ENCODE results near the gene PCDH9.

The PCDH9 gene

GRCh38 chr13:66518068-66518467 is 712.1 kb downstream of the PCDH9 start:
- DNase-seq (ENCODE audit: low spot score), result no peak
- Histone ChIP-seq H3K4me3 (ENCODE audit: severe bottlenecking) (no peak overlapping the region), H3K27me3 (ENCODE audit: insufficient read depth, poor library complexity, severe bottlenecking) (no peaks in the 10 kb centered on the region), H3K9me3 (ENCODE audit: severe bottlenecking) (no peaks in the 10 kb centered on the region), H3K36me3 (ENCODE audit: low read depth) (no peaks in the 10 kb centered on the region), H3K4me1 (ENCODE audit: insufficient read depth, poor library complexity, severe bottlenecking) (no peaks in the 10 kb centered on the region), H3K27ac (ENCODE audit: poor library complexity, severe bottlenecking) (no peak overlapping the region)
- no peak for TF ChIP-seq CTCF (IDR thresholded peaks at IDR 0.05; ENCODE audit: poor library complexity, severe bottlenecking)
- ATAC-seq (ENCODE audit: low read depth), result no peak

- no peaks in the 10 kb centered on the region for H3K9me3 ChIP-seq (ENCODE audit: severe bottlenecking)
- no peaks in the 10 kb centered on the region for H3K4me1 ChIP-seq (ENCODE audit: insufficient read depth, poor library complexity, severe bottlenecking)
- no peaks in the 10 kb centered on the region for H3K27me3 ChIP-seq (ENCODE audit: insufficient read depth, poor library complexity, severe bottlenecking)
- DNase-seq (ENCODE audit: low spot score) (no peak), ATAC-seq (ENCODE audit: low read depth) (no peak)
- TF ChIP-seq CTCF (IDR thresholded peaks at IDR 0.05; ENCODE audit: poor library complexity, severe bottlenecking), result no peak
- H3K36me3 ChIP-seq (ENCODE audit: low read depth), result no peaks in the 10 kb centered on the region
- H3K4me3 ChIP-seq (ENCODE audit: severe bottlenecking), result no peak overlapping the region
- no peak overlapping the region for H3K27ac ChIP-seq (ENCODE audit: poor library complexity, severe bottlenecking)
Measured at GRCh38 chr13:66513728-66514127, 716.4 kb downstream of the PCDH9 start.

- TF ChIP-seq CTCF (IDR thresholded peaks at IDR 0.05; ENCODE audit: poor library complexity, severe bottlenecking), result no peak
- no peak overlapping the region for H3K4me3 ChIP-seq (ENCODE audit: severe bottlenecking)
- H3K36me3 ChIP-seq (ENCODE audit: low read depth), result no peaks in the 10 kb centered on the region
- no peaks in the 10 kb centered on the region for H3K9me3 ChIP-seq (ENCODE audit: severe bottlenecking)
- DNase-seq (ENCODE audit: low spot score) (no peak), ATAC-seq (ENCODE audit: low read depth) (no peak)
- no peak overlapping the region for H3K27ac ChIP-seq (ENCODE audit: poor library complexity, severe bottlenecking)
- H3K27me3 ChIP-seq (ENCODE audit: insufficient read depth, poor library complexity, severe bottlenecking), result no peaks in the 10 kb centered on the region
- no peaks in the 10 kb centered on the region for H3K4me1 ChIP-seq (ENCODE audit: insufficient read depth, poor library complexity, severe bottlenecking)
Measured at GRCh38 chr13:66509175-66509574, 721.0 kb downstream of the PCDH9 start.

GRCh38 chr13:66508153-66508909 is 721.8 kb downstream of the PCDH9 start:
- no peak overlapping the region for H3K27ac ChIP-seq (ENCODE audit: poor library complexity, severe bottlenecking)
- no peaks in the 10 kb centered on the region for H3K27me3 ChIP-seq (ENCODE audit: insufficient read depth, poor library complexity, severe bottlenecking)
- H3K4me1 ChIP-seq (ENCODE audit: insufficient read depth, poor library complexity, severe bottlenecking), result no peaks in the 10 kb centered on the region
- H3K9me3 ChIP-seq (ENCODE audit: severe bottlenecking), result no peaks in the 10 kb centered on the region
- H3K36me3 ChIP-seq (ENCODE audit: low read depth), result no peaks in the 10 kb centered on the region
- DNase-seq (ENCODE audit: low spot score) (no peak), ATAC-seq (ENCODE audit: low read depth) (no peak)
- no peak for TF ChIP-seq CTCF (IDR thresholded peaks at IDR 0.05; ENCODE audit: poor library complexity, severe bottlenecking)
- H3K4me3 ChIP-seq (ENCODE audit: severe bottlenecking), result no peak overlapping the region

- no peaks in the 10 kb centered on the region for H3K36me3 ChIP-seq (ENCODE audit: low read depth)
- no peak for TF ChIP-seq CTCF (IDR thresholded peaks at IDR 0.05; ENCODE audit: poor library complexity, severe bottlenecking)
- ATAC-seq (ENCODE audit: low read depth), result no peak
- no peak for DNase-seq (ENCODE audit: low spot score)
- no peaks in the 10 kb centered on the region for H3K9me3 ChIP-seq (ENCODE audit: severe bottlenecking)
- no peaks in the 10 kb centered on the region for H3K27me3 ChIP-seq (ENCODE audit: insufficient read depth, poor library complexity, severe bottlenecking)
- no peak overlapping the region for H3K27ac ChIP-seq (ENCODE audit: poor library complexity, severe bottlenecking)
- no peaks in the 10 kb centered on the region for H3K4me1 ChIP-seq (ENCODE audit: insufficient read depth, poor library complexity, severe bottlenecking)
- no peak overlapping the region for H3K4me3 ChIP-seq (ENCODE audit: severe bottlenecking)
Measured at GRCh38 chr13:66506979-66507378, 723.2 kb downstream of the PCDH9 start.
